Loucy (cell line): ENCODE data around the gene KCNIP2.

ENCODE experiments used
- H2AFZ ChIP-seq: fragments of 200-600 bp; sonication (generic); 2 replicates; pipeline ENCODE4 v1.6.0; 2016; ENCODE audit warnings: antibody characterized with exemption, mild to moderate bottlenecking, low read length, moderate library complexity
- H3F3A ChIP-seq: fragments of 200-600 bp; 2 replicates; pipeline ENCODE4 v1.6.0; 2016; ENCODE audit warnings: antibody characterized with exemption, low read depth, mild to moderate bottlenecking
- H3K27me3 ChIP-seq: fragments of 200-600 bp; sonication (generic); 2 replicates; pipeline ENCODE4 v1.6.1; 2014; ENCODE audit warnings: low read length, mild to moderate bottlenecking; ENCODE audit not compliant: insufficient read depth, poor library complexity, severe bottlenecking
- H3K36me3 ChIP-seq: fragments of 200-600 bp; sonication (generic); 2 replicates; pipeline ENCODE4 v1.6.1; 2016; ENCODE audit warnings: low read length; ENCODE audit not compliant: insufficient read depth
- H3K4me1 ChIP-seq: fragments of 200-600 bp; sonication (generic); 2 replicates; pipeline ENCODE4 v1.5.1; 2014; ENCODE audit warnings: low read length, mild to moderate bottlenecking; ENCODE audit not compliant: insufficient read depth, poor library complexity, severe bottlenecking
- H3K4me2 ChIP-seq: fragments of 200-600 bp; sonication (generic); 2 replicates; pipeline ENCODE4 v1.6.0; 2014; ENCODE audit warnings: antibody characterized with exemption, low read length, low read depth, mild to moderate bottlenecking; ENCODE audit not compliant: poor library complexity, severe bottlenecking
- H3K4me3 ChIP-seq: fragments of 200-600 bp; sonication (generic); 2 replicates; pipeline ENCODE4 v1.5.1; 2014; ENCODE audit warnings: low read length, mild to moderate bottlenecking, mixed read lengths; ENCODE audit not compliant: poor library complexity, severe bottlenecking
- H3K79me2 ChIP-seq: fragments of 200-600 bp; sonication (generic); 2 replicates; pipeline ENCODE4 v1.6.1; 2014; ENCODE audit warnings: low read length; ENCODE audit not compliant: insufficient read depth
- H3K9ac ChIP-seq: fragments of 200-600 bp; sonication (generic); 2 replicates; pipeline ENCODE4 v1.6.0; 2014; ENCODE audit warnings: mild to moderate bottlenecking, low read depth, low read length, moderate library complexity; ENCODE audit not compliant: poor library complexity, severe bottlenecking
- H3K9me2 ChIP-seq: fragments of 200-600 bp; sonication (generic); replicated peaks from 2 replicates; pipeline ENCODE4 v1.6.1; 2016; ENCODE audit warnings: low read depth, low read length, mixed read lengths
- H3K9me3 ChIP-seq: fragments of 200-600 bp; sonication (generic); 2 replicates; pipeline ENCODE4 v1.6.1; 2014; ENCODE audit warnings: mild to moderate bottlenecking, antibody characterized with exemption, low read length, low read depth; ENCODE audit not compliant: insufficient read depth
- H4K20me1 ChIP-seq: fragments of 200-600 bp; sonication (generic); 2 replicates; pipeline ENCODE4 v1.6.0; 2014; ENCODE audit warnings: antibody characterized with exemption, low read length, mild to moderate bottlenecking; ENCODE audit not compliant: insufficient read depth, poor library complexity, severe bottlenecking
- EZH2phosphoT487 ChIP-seq: fragments of 200-600 bp; IDR thresholded peaks from 2 replicates; pipeline ENCODE4 v1.6.1; 2018; ENCODE audit warnings: antibody characterized with exemption, mild to moderate bottlenecking, moderate library complexity, borderline replicate concordance
- TF ChIP-seq, protein P1 (sequence below): fragments of 200-600 bp; sonication (generic); conservative IDR thresholded peaks from 2 replicates; pipeline ENCODE4 v1.5.1; 2014; ENCODE audit warnings: mild to moderate bottlenecking, antibody characterized with exemption, low read length

Gene KCNIP2

DNA sequence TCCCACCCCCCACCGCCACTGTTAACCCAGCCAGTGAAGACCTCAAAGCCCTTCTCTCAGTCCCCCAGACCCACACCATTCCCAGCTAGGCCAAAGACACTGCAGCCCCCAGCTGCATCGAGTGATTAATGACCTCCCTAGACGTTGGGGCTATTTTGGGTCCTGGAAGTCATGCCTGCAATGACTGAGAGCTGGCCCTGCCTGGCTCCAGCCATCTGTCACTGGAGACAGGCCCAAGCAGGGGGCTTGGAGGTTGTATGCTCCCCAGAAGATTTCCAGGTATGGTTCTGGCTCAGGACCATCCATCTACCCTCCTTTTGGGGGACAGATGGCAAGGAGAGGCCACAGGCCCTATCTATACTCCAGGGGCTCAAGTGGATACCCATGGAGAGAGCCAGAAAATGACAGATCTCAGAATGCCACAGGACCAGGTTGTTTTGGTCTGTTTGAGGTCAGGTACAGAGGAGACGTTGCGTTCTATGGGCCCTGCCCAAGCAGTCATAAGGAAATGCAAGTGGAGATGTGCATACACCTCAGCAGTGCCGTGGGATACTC is 5.1 kb downstream of the KCNIP2 start:
- Histone ChIP-seq H3K4me3 (no peak overlapping the region), H3K4me1 (peaks cover 18% of the 10 kb centered on the region), H2AFZ (no peak overlapping the region), H3K79me2 (no peaks in the 10 kb centered on the region), H3K36me3 (no peaks in the 10 kb centered on the region), H3K9me2 (no peaks in the 10 kb centered on the region), H3K4me2 (no peak overlapping the region), H3K9me3 (no peaks in the 10 kb centered on the region), H3F3A (no peaks in the 10 kb centered on the region), H4K20me1 (no peaks in the 10 kb centered on the region), H3K27me3 (no peaks in the 10 kb centered on the region), H3K9ac (no peak overlapping the region)
- TF ChIP-seq, protein P1, sequence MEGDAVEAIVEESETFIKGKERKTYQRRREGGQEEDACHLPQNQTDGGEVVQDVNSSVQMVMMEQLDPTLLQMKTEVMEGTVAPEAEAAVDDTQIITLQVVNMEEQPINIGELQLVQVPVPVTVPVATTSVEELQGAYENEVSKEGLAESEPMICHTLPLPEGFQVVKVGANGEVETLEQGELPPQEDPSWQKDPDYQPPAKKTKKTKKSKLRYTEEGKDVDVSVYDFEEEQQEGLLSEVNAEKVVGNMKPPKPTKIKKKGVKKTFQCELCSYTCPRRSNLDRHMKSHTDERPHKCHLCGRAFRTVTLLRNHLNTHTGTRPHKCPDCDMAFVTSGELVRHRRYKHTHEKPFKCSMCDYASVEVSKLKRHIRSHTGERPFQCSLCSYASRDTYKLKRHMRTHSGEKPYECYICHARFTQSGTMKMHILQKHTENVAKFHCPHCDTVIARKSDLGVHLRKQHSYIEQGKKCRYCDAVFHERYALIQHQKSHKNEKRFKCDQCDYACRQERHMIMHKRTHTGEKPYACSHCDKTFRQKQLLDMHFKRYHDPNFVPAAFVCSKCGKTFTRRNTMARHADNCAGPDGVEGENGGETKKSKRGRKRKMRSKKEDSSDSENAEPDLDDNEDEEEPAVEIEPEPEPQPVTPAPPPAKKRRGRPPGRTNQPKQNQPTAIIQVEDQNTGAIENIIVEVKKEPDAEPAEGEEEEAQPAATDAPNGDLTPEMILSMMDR, result no peak
- TF ChIP-seq EZH2phosphoT487, result no peak

DNA sequence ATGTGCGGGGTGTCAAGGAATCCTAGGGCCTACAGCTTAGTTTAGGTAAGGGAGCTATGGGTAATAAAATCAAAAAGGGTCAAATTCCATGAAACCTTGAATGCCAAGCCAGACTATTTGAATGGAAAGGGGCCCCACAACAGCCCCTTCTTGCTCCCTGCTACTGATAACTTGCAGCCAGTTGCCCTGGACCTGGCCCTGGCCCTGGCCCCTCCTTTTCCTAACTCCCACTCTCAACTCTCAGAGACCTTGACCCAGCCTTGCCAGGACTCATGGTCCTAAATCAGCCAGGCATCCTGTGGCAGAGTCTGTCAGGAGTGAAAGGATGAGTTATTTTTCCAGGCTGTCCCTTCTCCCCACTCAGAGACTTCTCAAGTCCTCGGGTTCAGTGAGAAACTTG is 5.9 kb downstream of the KCNIP2 start:
- no peaks in the 10 kb centered on the region for H3K27me3 ChIP-seq
- no peak overlapping the region for H2AFZ ChIP-seq
- H3K36me3 ChIP-seq, result no peaks in the 10 kb centered on the region
- H3K9me3 ChIP-seq, result no peaks in the 10 kb centered on the region
- H3F3A ChIP-seq, result no peaks in the 10 kb centered on the region
- TF ChIP-seq EZH2phosphoT487, result no peak
- H3K9me2 ChIP-seq, result no peaks in the 10 kb centered on the region
- H3K4me1 ChIP-seq, result peaks cover 18% of the 10 kb centered on the region
- H3K79me2 ChIP-seq, result no peaks in the 10 kb centered on the region
- no peak overlapping the region for H3K4me3 ChIP-seq
- no peak overlapping the region for H3K9ac ChIP-seq
- H3K4me2 ChIP-seq, result no peak overlapping the region
- H4K20me1 ChIP-seq, result no peaks in the 10 kb centered on the region

DNA sequence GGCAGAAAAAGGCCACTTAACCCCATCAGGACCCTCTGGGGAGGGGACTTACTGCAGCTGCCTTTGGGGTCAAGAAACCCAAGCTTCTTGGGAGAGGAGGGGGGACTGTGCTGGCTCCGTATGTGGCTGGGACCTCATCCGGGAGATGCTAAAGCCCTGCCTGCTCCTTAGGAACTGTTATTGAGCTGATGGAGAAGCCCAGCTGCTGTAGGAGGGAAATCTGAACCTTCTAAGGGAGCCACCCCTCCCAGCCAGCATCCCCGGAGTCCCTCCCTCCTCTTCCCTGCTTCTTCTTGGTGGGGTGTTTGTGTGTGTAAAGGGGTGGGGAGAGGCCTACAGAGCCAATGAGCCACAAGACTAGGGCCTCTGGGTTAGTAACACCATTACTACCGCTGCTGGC is 8.2 kb downstream of the KCNIP2 start:
- Histone ChIP-seq H2AFZ (no peak overlapping the region), H3K4me2 (no peak overlapping the region), H4K20me1 (no peaks in the 10 kb centered on the region), H3K79me2 (no peaks in the 10 kb centered on the region), H3K27me3 (no peaks in the 10 kb centered on the region), H3K9ac (no peak overlapping the region), H3K4me3 (no peak overlapping the region), H3K9me2 (no peaks in the 10 kb centered on the region), H3K4me1 (peaks cover 27% of the 10 kb centered on the region), H3K9me3 (no peaks in the 10 kb centered on the region), H3K36me3 (no peaks in the 10 kb centered on the region), H3F3A (peaks cover under 1% of the 10 kb centered on the region; the same call in 1 of the 2 replicates)
- TF ChIP-seq EZH2phosphoT487, result no peak
- TF ChIP-seq, protein P1, result no peak

DNA sequence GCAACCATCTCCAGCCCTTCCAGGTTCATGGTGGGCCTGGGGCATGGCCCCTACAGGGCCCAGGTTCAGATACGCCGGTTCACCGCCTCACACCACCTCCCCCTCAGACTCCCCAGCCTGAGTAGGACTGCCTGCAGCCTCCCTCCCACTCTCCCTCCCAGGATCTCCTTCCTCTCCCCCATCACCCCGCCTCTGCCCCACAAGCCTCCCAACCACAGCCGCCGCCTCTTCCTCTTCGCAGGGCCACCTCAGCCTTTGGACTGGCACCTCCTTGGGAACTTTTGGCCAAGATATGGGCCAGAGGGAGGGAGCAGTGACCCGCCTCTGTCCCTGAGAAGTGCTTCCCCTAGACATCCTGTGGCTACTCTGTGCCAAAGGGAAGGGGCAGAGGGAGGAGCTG is 9.3 kb downstream of the KCNIP2 start:
- H3K9me3 ChIP-seq, result no peaks in the 10 kb centered on the region
- no peak overlapping the region for H2AFZ ChIP-seq
- H3F3A ChIP-seq, result peaks cover 7% of the 10 kb centered on the region
- H3K4me2 ChIP-seq, result peak overlapping the region; percentile 51
- H3K27me3 ChIP-seq, result no peaks in the 10 kb centered on the region
- no peak overlapping the region for H3K9ac ChIP-seq
- H3K4me3 ChIP-seq, result peak overlapping the region; percentile 15
- H3K4me1 ChIP-seq, result peaks cover 30% of the 10 kb centered on the region
- no peaks in the 10 kb centered on the region for H3K9me2 ChIP-seq
- no peaks in the 10 kb centered on the region for H3K79me2 ChIP-seq
- peaks cover 3% of the 10 kb centered on the region for H4K20me1 ChIP-seq
- TF ChIP-seq, protein P1, result no peak
- no peak for TF ChIP-seq EZH2phosphoT487
- H3K36me3 ChIP-seq, result no peaks in the 10 kb centered on the region
